ENCODE results near the gene N4BP2L1. TPM values are rescaled to one million over a fixed set of nuclear protein-coding genes. Genes with fewer than 3 reads are reported as not detected.
"Not testable (repeated sequence)": the region's sequence is repeated elsewhere in the genome, so short reads cannot be mapped to it uniquely, and the experiment has no call there.

N4BP2L1 gene
- total RNA-seq, 1 donor from 2014 or later, result 2.0 TPM

DNA sequence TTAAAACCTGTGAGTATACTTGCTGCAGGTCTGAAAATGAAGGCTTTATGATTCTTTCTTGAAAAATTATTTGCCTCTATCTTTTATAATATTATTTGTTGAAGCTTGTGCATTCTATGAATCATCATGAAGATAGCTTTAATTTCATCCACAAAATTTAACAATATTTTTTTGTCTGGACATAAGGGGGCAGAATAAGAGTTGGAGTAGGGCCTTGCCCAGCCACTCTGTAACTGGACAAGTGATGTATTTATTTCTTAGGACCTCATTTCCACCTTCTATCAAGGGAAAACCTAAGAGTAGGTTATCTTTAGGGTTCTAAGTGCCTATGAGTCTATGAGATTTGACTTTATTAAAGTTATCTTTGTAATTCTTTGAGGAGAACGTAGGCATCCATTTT is 49.9 kb downstream of the N4BP2L1 start:
- H3K4me1 Mint-ChIP-seq, result no peaks in the 10 kb centered on the region
- no peaks in the 10 kb centered on the region for H3K27me3 Mint-ChIP-seq (ENCODE audit: low read depth)
- TF ChIP-seq, protein P1, sequence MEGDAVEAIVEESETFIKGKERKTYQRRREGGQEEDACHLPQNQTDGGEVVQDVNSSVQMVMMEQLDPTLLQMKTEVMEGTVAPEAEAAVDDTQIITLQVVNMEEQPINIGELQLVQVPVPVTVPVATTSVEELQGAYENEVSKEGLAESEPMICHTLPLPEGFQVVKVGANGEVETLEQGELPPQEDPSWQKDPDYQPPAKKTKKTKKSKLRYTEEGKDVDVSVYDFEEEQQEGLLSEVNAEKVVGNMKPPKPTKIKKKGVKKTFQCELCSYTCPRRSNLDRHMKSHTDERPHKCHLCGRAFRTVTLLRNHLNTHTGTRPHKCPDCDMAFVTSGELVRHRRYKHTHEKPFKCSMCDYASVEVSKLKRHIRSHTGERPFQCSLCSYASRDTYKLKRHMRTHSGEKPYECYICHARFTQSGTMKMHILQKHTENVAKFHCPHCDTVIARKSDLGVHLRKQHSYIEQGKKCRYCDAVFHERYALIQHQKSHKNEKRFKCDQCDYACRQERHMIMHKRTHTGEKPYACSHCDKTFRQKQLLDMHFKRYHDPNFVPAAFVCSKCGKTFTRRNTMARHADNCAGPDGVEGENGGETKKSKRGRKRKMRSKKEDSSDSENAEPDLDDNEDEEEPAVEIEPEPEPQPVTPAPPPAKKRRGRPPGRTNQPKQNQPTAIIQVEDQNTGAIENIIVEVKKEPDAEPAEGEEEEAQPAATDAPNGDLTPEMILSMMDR (conservative IDR thresholded peaks at IDR 0.05), result no peak
- peaks cover 26% of the 10 kb centered on the region for H3K36me3 Mint-ChIP-seq (ENCODE audit: low read depth)
- peaks cover 5% of the 10 kb centered on the region for H3K9me3 Mint-ChIP-seq
- no peak overlapping the region for H3K27ac Mint-ChIP-seq (ENCODE audit: unreplicated experiment)
- no peak for DNase-seq (ENCODE audit: low read depth, low spot score)
- no peak overlapping the region for H3K4me3 Mint-ChIP-seq

DNA sequence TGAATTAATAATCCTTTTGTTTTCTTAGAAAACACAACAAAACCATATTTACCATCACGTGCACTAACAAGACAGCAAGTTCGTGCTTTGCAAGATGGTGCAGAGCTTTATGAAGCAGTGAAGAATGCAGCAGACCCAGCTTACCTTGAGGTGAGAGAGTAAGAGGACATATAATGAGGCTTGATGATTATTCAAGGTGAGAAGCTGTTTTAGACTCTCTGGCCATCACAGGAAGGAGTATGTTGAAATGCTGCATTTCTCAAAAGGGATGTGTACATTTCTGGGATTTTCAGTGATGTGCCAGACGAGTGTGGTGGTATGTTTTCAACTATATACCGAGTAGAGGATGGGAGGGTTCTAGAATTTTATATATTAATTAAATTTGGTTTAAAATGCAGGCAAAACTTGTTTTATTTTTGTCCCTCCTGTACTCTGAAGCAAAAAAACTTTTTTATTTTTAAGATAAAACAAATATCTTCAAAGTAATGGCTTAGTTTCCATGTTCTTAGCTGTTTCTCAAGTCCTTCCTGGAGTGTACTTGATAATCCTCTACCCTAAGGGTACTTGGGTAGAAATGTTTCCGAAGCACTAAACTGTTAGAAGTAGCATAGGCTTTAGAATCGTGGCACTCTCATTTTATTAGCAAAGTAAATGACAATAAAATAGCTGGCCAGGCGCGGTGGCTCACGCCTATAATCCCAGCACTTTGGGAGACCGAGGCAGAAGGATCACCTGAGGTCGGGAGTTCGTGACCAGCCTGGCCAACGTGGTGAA is 51.1 kb downstream of the N4BP2L1 start:
- H3K36me3 Mint-ChIP-seq (ENCODE audit: low read depth), result peaks cover 37% of the 10 kb centered on the region
- no peaks in the 10 kb centered on the region for H3K27me3 Mint-ChIP-seq (ENCODE audit: low read depth)
- no peaks in the 10 kb centered on the region for H3K4me1 Mint-ChIP-seq
- TF ChIP-seq, protein P1 (conservative IDR thresholded peaks at IDR 0.05), result no peak
- H3K9me3 Mint-ChIP-seq, result peaks cover 11% of the 10 kb centered on the region
- H3K4me3 Mint-ChIP-seq, result no peak overlapping the region
- no peak for DNase-seq (ENCODE audit: low read depth, low spot score)
- H3K27ac Mint-ChIP-seq (ENCODE audit: unreplicated experiment), result no peak overlapping the region

DNA sequence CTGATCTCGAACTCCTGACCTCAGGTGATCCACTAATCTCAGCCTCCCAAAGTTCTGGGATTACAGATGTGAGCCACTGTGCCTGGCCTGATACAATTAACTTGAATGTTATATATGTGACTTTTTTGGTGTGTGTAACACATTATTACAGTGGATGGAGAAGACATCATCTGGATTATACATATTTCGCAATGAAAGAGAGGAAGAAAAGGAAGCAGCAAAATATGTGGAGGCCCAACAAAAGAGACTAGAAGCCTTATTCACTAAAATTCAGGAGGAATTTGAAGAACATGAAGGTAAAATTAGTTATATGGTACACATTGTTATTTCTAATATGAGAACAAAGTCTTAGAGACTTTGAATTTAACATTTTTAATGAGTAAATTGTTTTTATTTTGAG is 57.1 kb downstream of the N4BP2L1 start:
- TF ChIP-seq, protein P1 (conservative IDR thresholded peaks at IDR 0.05), result no peak
- Mint-ChIP-seq H3K27ac (ENCODE audit: unreplicated experiment) (no peak overlapping the region), H3K36me3 (ENCODE audit: low read depth) (peaks cover 37% of the 10 kb centered on the region), H3K4me3 (no peak overlapping the region), H3K9me3 (peaks cover 11% of the 10 kb centered on the region), H3K27me3 (ENCODE audit: low read depth) (no peaks in the 10 kb centered on the region), H3K4me1 (no peaks in the 10 kb centered on the region)
- no peak for DNase-seq (ENCODE audit: low read depth, low spot score)

DNA sequence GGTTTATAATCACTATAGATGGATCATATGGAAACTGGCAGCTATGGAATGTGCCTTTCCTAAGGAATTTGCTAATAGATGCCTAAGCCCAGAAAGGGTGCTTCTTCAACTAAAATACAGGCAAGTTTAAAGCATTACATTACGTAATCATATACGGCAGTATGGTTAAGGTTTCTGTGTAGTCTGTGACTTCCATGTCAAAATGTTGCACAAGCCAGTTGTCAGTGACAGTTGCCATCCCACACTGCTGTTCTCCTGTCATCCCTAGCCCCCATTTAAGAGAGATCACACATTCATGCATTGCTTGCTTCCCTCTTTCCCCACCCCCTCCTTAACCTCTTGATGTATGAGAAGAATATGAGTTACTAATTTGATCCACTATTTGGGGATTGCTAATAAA is 65.4 kb downstream of the N4BP2L1 start:
- Mint-ChIP-seq H3K4me1 (no peaks in the 10 kb centered on the region), H3K27ac (ENCODE audit: unreplicated experiment) (no peak overlapping the region), H3K27me3 (ENCODE audit: low read depth) (no peaks in the 10 kb centered on the region), H3K9me3 (no peaks in the 10 kb centered on the region), H3K36me3 (ENCODE audit: low read depth) (peaks cover 11% of the 10 kb centered on the region), H3K4me3 (no peak overlapping the region)
- TF ChIP-seq, protein P1 (conservative IDR thresholded peaks at IDR 0.05), result no peak
- DNase-seq (ENCODE audit: low read depth, low spot score), result no peak

DNA sequence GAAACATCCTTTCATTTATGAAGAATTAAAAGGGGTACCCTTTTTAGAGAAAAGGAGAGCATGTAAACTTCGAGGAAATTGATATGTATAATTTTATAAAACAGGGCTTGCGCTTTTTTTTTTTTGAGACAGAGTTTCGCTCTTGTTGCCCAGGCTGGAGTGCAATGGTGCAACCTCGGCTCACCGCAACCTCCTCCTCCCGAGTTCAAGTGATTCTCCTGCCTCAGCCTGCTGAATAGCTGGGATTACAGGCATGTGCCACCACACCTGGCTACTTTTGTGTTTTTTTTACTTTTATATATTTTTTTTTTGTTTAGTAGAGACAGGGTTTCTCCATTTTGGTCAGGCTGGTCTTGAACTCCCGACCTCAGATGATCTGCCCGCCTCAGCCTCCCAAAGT is 72.0 kb downstream of the N4BP2L1 start:
- peaks cover 14% of the 10 kb centered on the region for H3K36me3 Mint-ChIP-seq (ENCODE audit: low read depth)
- H3K27ac Mint-ChIP-seq (ENCODE audit: unreplicated experiment); H3K9me3 Mint-ChIP-seq; H3K4me3 Mint-ChIP-seq; H3K27me3 Mint-ChIP-seq (ENCODE audit: low read depth); DNase-seq (ENCODE audit: low read depth, low spot score); H3K4me1 Mint-ChIP-seq: not testable (repeated sequence)

DNA sequence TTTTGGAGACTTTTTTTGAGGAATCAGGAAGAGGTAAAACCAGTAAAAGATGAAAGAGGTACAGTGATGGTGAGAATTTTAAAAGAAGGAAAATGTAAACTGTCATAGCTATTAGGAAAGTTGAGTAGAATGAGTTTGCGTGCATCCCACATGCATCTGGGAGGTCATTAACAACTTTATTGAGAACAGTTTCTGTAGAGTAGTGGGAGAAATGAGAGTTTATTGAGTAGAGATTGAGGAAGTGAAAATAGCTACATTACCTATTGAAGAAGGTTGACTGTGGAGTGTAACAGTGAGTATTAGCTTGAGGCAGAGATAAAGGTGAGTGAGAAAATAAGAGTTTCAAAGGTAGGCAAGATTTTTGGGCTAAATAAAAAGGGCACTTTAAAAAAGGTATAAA is 73.9 kb downstream of the N4BP2L1 start:
- Mint-ChIP-seq H3K27me3 (ENCODE audit: low read depth) (no peaks in the 10 kb centered on the region), H3K4me1 (no peaks in the 10 kb centered on the region), H3K4me3 (no peak overlapping the region), H3K9me3 (peaks cover 2% of the 10 kb centered on the region), H3K36me3 (ENCODE audit: low read depth) (peaks cover 19% of the 10 kb centered on the region), H3K27ac (ENCODE audit: unreplicated experiment) (no peak overlapping the region)
- TF ChIP-seq, protein P1 (conservative IDR thresholded peaks at IDR 0.05), result no peak
- DNase-seq (ENCODE audit: low read depth, low spot score), result no peak

DNA sequence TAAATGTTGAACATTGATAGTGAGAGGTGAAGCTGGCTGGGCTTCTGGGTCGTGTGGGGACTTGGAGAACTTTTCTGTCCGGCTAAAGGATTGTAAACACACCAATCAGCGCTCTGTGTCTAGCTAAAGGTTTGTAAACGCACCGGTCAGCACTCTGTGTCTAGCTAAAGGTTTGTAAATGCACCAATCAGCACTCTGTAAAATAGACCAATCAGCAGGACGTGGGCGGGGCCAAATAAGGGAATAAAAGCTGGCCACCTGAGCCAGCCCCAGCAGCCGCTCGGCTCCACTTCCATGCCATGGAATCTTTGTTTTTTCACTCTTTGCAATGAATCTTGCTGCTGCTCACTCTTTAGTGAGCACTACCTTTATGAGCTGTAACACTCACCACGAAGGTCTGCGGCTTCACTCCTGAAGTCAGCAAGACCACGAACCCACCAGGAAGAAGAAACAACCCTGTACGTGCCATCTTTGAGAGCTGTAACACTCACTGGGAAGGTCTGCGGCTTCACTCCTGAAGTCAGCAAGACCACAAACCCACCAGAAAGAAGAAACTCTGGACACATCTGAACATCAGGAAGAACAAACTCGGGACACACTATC is 77.0 kb downstream of the N4BP2L1 start:
- H3K36me3 Mint-ChIP-seq (ENCODE audit: low read depth), result peaks cover 32% of the 10 kb centered on the region
- not testable (repeated sequence) for DNase-seq (ENCODE audit: low read depth, low spot score); H3K27ac Mint-ChIP-seq (ENCODE audit: unreplicated experiment); H3K4me1 Mint-ChIP-seq; H3K4me3 Mint-ChIP-seq; H3K27me3 Mint-ChIP-seq (ENCODE audit: low read depth); H3K9me3 Mint-ChIP-seq

Data from neural crest cell (in vitro differentiated cells).